OCI-M1 (cell line): ENCODE results near the gene SLC24A4.
A peak's percentile ranks its signal among the peaks of the same experiment; 100 is the strongest.

ENCODE experiments used
- DNase-seq: peaks from one replicate; lab custom pipeline; 2025; lab: John Stamatoyannopoulos, UW

Gene SLC24A4

GRCh38 chr14:92458136-92459029 is 135.4 kb downstream of the SLC24A4 start:
- DNase-seq = no peak

- DNase-seq = no peak
Measured at GRCh38 chr14:92459030-92459949, 136.3 kb downstream of the SLC24A4 start.

- DNase-seq = no peak
Measured at GRCh38 chr14:92459950-92460421, 137.0 kb downstream of the SLC24A4 start.

- no peak for DNase-seq
Measured at GRCh38 chr14:92460541-92460915, 137.6 kb downstream of the SLC24A4 start.

- DNase-seq = peak; percentile 15
Measured at GRCh38 chr14:92460916-92461579, 138.1 kb downstream of the SLC24A4 start.

GRCh38 chr14:92461891-92462290 is 138.9 kb downstream of the SLC24A4 start:
- DNase-seq = no peak

- DNase-seq = no peak
Measured at GRCh38 chr14:92462568-92462967, 139.6 kb downstream of the SLC24A4 start.

GRCh38 chr14:92463141-92463540 is 140.2 kb downstream of the SLC24A4 start:
- no peak for DNase-seq

DNA sequence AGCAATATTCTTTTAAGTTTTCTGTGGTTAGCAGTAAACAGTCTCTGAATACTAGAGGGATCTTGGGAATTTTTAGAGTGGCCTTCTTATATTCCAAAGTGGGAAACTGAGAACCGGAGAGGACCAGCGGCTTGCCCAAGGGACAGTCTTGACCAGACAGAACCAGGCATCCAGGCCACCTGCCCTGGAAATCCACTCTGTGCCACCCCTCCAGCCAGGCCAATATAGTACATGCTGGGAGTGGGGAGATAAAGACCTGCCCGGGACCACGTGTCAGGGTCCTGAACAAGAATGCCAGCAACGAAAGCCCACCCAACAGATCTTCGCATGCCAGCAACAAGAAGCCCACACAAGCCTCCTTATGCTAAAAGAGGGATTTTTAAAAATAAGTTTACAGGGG is 141.2 kb downstream of the SLC24A4 start:
- no peak for DNase-seq

DNA sequence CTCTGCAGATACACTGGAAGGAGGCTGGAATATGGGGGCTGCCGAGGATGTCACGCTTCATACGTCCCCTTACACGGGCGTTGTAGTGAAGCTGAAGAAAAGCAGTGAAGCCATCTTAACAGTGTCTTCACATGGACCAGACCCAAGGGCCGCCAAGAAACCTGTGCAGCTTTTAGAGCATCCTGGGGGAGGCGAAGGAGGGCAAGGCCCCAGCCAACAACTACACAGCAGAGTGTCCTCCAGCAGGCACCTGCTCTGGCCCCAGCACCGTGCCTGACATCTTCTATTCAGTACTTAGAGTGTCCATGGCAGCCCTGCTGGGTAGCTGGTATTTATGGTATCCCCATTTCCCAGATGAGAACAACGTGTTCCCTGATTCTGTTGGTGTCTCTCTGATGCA is 141.8 kb downstream of the SLC24A4 start:
- no peak for DNase-seq

- no peak for DNase-seq
Measured at GRCh38 chr14:92465353-92466055, 142.5 kb downstream of the SLC24A4 start.

DNA sequence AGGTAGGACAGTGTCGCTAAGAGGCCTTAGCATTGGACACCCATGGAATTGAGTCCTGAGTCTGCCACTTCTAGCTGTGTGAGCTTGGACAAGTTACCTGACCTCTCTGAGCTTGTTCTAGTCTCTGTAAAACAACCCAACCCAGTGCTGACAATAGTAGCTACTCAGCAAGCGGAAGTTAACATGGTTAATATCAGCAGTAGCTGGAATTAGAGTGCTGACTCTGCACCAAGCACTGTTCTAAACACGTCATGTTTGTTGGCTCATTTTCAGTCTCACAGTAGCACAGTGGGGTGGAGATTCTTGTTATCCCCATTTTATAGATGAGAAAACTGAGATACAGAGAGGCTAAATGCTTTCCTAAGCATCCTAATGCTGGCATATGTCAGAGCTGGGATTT is 143.1 kb downstream of the SLC24A4 start:
- DNase-seq = no peak

DNA sequence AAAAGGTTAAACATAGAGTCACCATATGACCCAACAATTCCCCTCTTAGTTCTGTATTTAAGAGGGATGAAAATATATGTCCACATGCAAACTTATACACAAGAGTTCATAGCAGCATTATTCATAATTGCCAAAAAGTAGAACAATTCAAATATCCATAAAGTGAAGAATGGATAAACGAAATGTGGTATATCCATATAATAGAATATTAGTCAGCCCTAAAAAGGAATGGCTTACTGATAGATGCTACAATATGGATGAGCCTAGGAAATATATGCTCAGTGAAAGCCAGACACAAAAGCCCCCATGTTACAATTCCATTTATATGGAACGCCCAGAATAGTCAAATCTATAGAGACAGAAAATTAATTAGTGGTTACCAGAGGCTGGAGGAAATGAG is 146.6 kb downstream of the SLC24A4 start:
- DNase-seq = no peak

DNA sequence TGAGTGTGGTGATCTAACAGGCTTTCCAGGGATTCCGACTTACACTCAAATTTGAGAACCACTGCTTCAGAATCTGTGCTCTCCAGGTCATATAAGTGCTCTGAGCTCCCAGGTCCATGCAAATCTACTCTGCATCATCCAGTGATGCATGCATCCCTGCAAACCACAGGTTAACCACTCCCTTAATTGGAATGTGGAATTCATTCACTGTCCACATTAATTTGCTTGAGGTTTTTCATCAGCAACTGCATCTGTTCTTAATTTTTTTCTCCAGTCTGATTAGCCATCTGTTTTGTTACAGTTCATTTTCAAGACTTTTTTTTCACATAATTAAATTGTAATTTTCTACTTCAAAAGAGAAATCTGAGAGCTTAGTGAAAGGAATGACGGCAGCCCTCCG is 147.2 kb downstream of the SLC24A4 start:
- DNase-seq = no peak

GRCh38 chr14:92470811-92471210 is 147.8 kb downstream of the SLC24A4 start:
- DNase-seq = no peak

DNA sequence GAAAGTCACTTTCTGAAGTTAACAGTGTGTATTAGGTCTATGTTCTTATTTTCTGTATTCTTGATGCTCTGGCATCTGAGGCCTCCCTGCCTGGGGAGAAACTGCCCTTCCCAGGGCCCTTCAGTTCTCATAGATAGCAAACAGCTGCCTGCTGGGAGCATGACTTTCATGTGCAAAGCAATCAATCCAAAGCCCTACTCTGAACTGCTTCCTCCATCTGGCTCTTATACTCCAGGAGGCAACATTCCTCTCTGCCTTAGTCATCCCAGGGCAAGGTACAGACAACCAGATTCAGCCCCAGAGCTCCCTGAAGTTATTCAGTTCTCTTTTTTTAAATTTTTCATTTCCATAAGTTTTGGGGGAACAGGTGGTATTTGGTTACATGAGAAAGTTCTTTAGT is 149.0 kb downstream of the SLC24A4 start:
- DNase-seq = no peak

GRCh38 chr14:92472860-92473259 is 149.9 kb downstream of the SLC24A4 start:
- no peak for DNase-seq

GRCh38 chr14:92473261-92473968 is 150.4 kb downstream of the SLC24A4 start:
- no peak for DNase-seq

GRCh38 chr14:92473969-92474535 is 151.1 kb downstream of the SLC24A4 start:
- no peak for DNase-seq

GRCh38 chr14:92475037-92475436 is 152.1 kb downstream of the SLC24A4 start:
- DNase-seq = no peak
